CD4-positive, alpha-beta T cell treated with Interleukin-12 subunit alpha and Interleukin-12 subunit beta, for 1 hour (primary cell): ENCODE measurements around the gene PMVK.
A peak's percentile ranks its signal among the peaks of the same experiment; 100 is the strongest.
"Not testable (repeated sequence)": the region's sequence is repeated elsewhere in the genome, so short reads cannot be mapped to it uniquely, and the experiment has no call there.

Experiments
- DNase-seq: peaks from one replicate; pipeline ENCODE4 v3.0.0-alpha.2; 2020

Gene PMVK

GRCh38 chr1:154936555-154937084, at the start of gene PMVK:
Gene PMVK, minus strand, starts transcription at chr1:154936719. Its CDS starts 34 bp downstream, at chr1:154936685.
- peak; percentile 97 for DNase-seq

GRCh38 chr1:154983776-154984466, 47.4 kb upstream of the PMVK start:
- no peak for DNase-seq

- peak; percentile 98 for DNase-seq
These were observed 46.6 kb upstream of the PMVK start, which contains the start of gene FLAD1 for GRCh38 chr1:154982897-154983648. Gene FLAD1, plus strand, starts transcription at chr1:154983344. Its CDS starts 351 bp downstream, at chr1:154983695.

- DNase-seq, result no peak
These were observed 45.8 kb upstream of the PMVK start for GRCh38 chr1:154982341-154982740.

- no peak for DNase-seq
These were observed 41.8 kb upstream of the PMVK start for GRCh38 chr1:154978360-154978759.

DNA sequence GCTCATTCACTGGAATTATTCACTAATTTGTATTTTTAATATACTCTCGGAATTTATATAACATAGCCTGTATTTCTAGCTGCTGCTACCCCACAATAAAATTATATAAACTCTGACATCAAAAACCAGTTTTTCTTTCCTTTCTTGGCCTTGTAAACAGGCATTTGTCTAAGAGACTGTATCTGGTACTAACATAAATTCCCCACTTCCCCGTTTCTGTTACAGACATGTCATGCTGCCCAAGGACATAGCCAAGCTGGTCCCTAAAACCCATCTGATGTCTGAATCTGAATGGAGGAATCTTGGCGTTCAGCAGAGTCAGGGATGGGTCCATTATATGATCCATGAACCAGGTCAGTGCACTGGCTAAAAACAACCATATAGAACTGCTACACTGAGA, 41.2 kb upstream of the PMVK start:
- not testable (repeated sequence) for DNase-seq

GRCh38 chr1:154975409-154976059, 39.0 kb upstream of the PMVK start:
- DNase-seq, result peak; percentile 61

DNA sequence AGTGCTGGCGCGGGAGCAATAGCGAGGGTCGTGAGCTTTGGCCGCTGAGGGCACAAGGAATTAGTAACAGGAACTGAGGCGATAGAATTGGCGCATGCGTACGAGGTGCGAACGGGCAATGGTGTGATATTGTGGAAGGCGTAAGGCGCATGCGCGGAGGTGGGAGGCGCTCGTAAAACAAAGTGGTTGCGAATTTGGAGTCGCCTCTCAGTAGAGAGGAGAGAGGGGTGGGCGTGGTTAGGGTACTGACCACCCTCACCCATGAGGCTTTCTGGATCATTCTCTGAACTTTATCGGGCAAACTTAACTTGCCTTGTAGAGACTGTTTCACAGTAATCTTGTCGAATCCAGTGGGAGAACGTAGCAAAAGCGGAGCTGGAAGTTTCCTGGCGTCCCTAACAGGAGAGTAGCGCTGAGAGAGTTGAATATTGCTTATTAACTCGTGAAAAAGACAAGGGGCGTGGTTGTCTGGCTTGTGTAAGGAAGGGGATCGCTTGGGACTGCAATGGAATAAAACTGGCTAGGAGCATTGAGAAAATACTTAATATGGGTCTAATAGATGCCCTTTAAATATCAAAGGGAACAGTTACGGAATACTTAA, 38.4 kb upstream of the PMVK start:
- peak; percentile 96 for DNase-seq

DNA sequence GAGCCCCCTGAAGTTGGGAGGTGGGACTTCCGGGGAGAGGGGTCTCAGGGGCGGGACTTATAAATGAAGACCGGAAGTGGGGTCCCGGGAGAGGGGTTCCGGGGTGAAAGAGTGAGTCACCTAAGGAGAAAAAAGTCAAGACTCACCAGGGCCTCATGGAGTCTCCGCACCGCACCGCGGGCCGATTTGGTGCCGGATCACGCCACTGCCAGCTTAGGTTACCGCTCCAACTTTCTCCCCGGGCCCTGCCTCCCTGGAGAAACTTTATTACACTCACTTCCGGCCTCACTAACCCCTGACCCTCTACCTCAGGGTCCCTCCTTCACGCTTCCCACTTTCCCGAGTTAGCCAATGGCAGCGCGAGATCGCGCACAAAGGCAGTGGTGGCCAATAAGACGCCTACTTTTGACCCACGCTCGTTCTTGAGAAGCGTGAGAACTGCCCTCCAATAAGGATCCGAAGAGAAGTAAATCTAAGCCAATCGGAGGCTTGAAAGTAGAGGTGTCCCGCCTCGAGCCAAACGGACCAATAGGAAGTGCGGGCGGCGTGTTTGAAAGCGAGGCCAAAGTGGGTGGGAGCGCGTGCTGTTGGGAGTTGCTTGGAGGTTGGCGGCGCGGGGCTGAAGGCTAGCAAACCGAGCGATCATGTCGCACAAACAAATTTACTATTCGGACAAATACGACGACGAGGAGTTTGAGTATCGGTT, 37.7 kb upstream of the PMVK start, which contains the start of gene CKS1B:
CKS1B (plus strand) TSS at position 580 of the 706 bp plus-strand sequence; CDS start at position 645, 65 bp downstream.
- DNase-seq, result peak; percentile 99

DNA sequence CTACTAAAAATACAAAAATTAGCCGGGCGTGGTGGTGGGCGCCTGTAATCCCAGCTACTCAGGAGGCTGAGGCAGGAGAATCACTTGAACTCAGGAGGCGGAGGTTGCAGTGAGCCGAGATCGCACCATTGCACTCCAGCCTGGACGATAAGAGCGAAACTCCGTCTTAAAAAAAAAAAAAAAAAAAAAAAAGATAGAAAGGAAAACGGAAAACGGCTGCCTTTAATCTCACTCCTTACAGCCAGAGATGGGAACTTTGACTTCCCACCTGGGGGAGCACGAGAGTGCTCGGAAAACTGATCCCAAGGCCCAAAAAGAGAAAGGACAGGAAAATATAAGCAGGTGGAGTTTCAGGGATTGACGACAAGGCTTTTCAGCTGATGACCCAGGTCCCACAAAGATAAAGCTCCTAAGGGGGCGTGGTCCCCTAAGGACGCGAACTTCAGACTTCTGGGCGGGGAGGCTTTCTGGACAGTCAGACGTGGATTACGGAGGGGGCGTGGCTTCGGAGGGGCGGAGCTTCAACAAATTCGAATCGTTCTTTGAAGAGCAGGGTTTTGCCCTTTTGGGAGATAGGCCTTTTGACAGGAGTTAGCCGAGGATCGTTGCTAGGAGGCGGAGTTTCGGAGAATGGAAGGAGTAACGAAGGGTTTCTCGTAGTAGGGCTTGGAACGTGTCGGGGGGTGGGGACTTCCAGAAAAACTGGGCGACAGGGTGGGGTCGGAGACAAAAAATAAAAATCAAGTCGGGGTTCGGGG, 37.0 kb upstream of the PMVK start:
- DNase-seq, result peak; percentile 94

- peak; percentile 29 for DNase-seq
These were observed 36.2 kb upstream of the PMVK start for GRCh38 chr1:154972517-154973343.

- no peak for DNase-seq
These were observed 35.6 kb upstream of the PMVK start for GRCh38 chr1:154972213-154972516.

DNA sequence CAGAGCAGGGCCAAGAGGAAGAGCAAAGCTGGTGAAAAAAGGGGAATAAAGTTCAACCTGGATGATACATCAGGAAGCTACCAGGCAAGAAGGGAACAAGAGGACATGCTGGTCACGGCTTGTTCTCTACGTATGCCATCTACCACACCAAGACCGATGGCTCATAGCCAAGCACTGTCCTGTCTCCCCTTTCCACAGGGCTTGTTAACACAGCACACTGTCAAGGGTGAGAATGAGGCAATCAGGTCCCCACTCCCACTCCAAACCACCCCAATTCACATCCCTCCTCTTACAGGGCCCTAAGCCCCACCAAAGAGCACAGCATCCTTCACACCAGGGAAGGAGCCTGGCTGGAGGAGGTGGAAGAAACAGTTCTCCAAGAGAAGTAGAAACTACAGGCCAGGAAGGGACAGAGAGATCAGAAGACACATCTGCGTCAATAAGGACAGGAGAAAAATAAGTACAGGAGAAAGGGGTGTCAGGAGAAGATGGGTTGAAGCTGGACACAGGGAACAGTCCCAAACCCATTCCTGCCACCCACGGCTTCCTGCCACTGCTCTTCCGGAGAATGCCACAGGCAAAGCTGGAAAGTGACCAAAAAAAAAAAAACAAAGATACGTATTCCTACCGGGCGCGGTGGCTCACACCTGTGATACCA, 35.0 kb upstream of the PMVK start:
- DNase-seq, result no peak

- DNase-seq, result no peak
These were observed 34.3 kb upstream of the PMVK start, which contains the start of gene SHC1 for GRCh38 chr1:154970631-154971340. Gene SHC1, minus strand, starts transcription at chr1:154970747. Its CDS starts 221 bp downstream, at chr1:154970526.

DNA sequence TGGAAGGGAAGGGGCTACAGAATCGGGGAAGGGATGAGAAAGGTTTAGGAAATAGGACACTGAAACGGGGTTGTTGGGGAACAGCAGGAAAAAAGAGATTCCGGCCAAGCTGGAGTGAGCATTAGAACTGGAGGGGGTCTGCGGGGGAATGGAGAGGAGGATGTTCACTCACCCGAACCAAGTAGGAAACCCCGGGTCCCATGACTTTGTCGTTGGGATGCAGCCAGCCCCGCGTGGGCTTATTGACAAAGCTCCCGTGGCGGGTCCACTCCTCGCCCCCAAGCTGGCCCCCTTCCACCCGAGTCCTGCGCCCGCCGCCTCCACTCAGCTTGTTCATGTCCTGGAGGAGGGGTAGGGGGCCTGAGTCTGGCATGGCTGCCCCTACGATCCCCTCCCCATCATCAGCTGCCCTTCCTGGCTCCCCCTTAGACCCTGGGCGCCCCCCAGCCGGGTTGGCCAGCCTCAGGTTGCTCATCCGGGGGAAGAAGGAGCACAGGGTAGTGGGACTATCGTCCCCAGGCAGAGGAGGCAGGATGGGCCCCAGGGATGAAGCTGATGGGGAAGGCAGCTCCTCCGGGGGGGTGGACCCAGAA, 33.4 kb upstream of the PMVK start:
- DNase-seq, result no peak

- DNase-seq, result no peak
These were observed 32.7 kb upstream of the PMVK start for GRCh38 chr1:154969246-154969645.

GRCh38 chr1:154968731-154969130, 32.2 kb upstream of the PMVK start:
- DNase-seq, result no peak

DNA sequence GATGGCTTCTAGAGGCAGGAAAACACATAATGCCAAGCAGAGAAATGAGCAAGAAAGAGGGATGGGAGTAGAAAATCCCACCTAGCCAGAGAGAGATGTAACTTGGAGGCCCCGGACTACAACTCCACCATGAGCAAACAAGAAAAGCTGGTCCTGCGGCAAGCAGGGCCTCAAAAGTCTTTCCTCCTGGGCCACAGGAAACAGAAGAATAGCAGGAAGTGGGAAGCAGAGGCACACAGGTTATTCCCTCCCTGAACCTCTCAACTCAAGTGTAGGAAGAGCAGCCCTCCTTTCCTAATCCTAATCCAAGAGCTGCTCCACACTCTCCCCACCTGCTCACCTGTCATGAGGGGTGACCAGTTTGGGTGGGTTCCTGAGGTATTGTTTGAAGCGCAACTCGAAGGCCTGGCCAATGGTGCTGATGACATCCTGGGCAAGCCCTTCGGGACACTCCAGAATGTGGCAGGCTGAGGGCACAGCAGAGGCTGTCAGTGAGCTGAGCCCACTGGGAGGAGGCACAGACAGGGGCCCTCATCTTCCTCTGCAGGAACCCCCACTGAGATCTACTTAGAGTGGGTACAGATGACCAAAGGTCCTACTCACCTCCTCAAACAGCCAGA, 30.9 kb upstream of the PMVK start:
- no peak for DNase-seq
